ENCODE measurements around the gene AMELY. TPM values are rescaled to one million over a fixed set of nuclear protein-coding genes. Genes with fewer than 3 reads are reported as not detected.

AMELY gene, protein sequence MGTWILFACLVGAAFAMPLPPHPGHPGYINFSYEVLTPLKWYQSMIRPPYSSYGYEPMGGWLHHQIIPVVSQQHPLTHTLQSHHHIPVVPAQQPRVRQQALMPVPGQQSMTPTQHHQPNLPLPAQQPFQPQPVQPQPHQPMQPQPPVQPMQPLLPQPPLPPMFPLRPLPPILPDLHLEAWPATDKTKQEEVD
- total RNA-seq (not detected), polyA plus RNA-seq (not detected)

DNA sequence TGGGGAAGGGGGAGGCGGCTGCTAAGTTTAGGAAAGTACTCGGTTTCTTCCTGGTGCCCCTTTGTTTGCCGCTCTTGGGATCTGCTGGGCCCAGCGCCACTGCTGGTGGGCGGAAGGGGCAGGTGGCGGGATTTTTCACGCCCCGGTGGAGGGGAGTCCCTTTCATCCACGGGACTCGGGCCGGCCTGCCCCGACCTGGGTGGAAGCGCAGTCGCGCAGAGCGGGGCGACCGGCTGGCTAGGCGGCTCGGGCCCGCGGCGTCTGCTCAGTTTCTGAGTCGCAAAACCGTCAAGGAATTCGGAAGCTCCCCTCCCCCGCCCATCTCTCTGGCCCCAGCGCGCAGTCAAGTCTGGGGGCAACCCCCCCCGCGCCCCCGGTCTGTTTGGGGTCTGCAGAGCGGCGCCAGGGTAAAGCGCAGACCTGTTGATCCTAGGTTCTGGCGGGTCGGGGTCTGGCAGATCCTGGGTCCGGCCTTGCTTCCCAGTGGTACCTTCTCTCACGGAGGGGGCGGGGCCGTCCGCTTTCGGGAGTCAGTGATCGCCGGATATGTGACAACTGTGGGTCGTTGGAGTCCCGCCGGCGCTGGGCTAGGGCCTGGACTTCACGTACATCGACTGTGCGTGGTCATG, at the start of gene AMELY:
AMELY (minus strand) TSS at position 500 of the 629 bp plus-strand sequence. CDS start 39,144 bp downstream, outside the sequence.
- ChIA-PET CTCF (no interaction called here), POLR2A (no interaction called here)
- Histone ChIP-seq H3K27me3 (ENCODE audit: insufficient read depth, low read length, poor library complexity, severe bottlenecking) (no peaks in the 10 kb centered on the region), H3K27ac (ENCODE audit: low read depth, low read length) (no peak within 1 kb of the TSS), H3K36me3 (ENCODE audit: insufficient read depth, low read length) (no peaks in the 10 kb centered on the region), H3K9me3 (ENCODE audit: low read length) (no peaks in the 10 kb centered on the region), H3K4me1 (ENCODE audit: insufficient read depth, low read length) (no peaks in the 10 kb centered on the region), H3K4me3 (ENCODE audit: low read length) (no peak within 1 kb of the TSS)
- Mint-ChIP-seq H3K36me3 (no peaks in the 10 kb centered on the region), H3K27ac (no peak within 1 kb of the TSS), H3K27me3 (peaks cover 0 to 36% of the 10 kb centered on the region in 2 donors), H3K9me3 (no peaks in the 10 kb centered on the region), H3K4me3 (peak within 1 kb of the TSS in 1 of 7 donors; percentile 29), H3K4me1 (peaks cover 0 to 12% (median 0%) of the 10 kb centered on the region in 3 donors)
- no peak for DNase-seq

DNA sequence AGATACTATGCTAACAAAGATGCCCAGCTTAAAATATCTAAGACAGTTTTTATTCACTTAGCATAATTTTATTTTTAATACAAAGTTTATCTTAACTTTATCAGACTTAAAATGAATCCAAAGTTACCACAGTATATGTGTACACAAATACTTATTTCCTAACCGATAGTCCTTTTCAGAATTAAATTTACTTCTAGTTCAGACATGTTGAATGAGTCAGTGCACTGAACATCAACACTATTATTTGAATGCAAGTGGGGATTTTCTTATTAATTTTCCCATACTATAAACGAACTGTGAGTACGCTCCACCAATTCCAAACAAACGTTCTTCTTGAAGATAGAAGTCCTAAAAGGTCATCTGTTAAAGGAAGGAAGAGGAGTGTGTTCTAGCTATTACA, 38.4 kb upstream of the AMELY start:
- Mint-ChIP-seq H3K27ac (no peak overlapping the region), H3K4me1 (no peaks in the 10 kb centered on the region), H3K27me3 (peaks cover 0 to 11% of the 10 kb centered on the region in 2 donors), H3K36me3 (no peaks in the 10 kb centered on the region), H3K4me3 (no peak overlapping the region), H3K9me3 (no peaks in the 10 kb centered on the region)
- H3K9me3 ChIP-seq (ENCODE audit: low read length): no peaks in the 10 kb centered on the region
- CTCF ChIA-PET: no interaction called here
- H3K27ac ChIP-seq (ENCODE audit: low read depth, low read length): no peak overlapping the region
- no peaks in the 10 kb centered on the region for H3K36me3 ChIP-seq (ENCODE audit: insufficient read depth, low read length)
- no peak overlapping the region for H3K4me3 ChIP-seq (ENCODE audit: low read length)
- H3K4me1 ChIP-seq (ENCODE audit: insufficient read depth, low read length): no peaks in the 10 kb centered on the region
- no peaks in the 10 kb centered on the region for H3K27me3 ChIP-seq (ENCODE audit: insufficient read depth, low read length, poor library complexity, severe bottlenecking)
- POLR2A ChIA-PET: no interaction called here
- DNase-seq: no peak

DNA sequence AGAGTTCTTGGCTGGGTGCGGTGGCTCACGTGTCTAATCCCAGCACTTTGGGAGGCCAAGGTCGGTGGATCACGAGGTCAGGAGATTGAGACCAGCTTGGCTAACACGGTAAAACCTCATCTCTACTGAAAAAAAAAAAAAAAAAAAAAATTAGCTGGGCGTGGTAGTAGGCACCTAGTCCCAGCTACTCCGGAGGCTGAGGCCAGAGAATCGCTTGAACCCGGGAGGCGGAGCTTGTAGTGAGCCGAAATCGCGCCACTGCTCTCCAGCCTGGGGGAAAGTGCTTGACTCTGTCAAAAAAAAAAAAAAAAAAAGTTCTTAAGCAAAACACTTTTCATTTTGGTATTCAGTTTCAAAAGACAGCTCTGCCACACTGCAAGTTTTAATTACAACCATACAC, 36.8 kb upstream of the AMELY start:
- H3K4me1 ChIP-seq (ENCODE audit: insufficient read depth, low read length): no peaks in the 10 kb centered on the region
- Mint-ChIP-seq H3K27me3 (peaks cover 0 to 7% of the 10 kb centered on the region in 2 donors), H3K4me3 (no peak overlapping the region), H3K27ac (no peak overlapping the region), H3K36me3 (no peaks in the 10 kb centered on the region), H3K9me3 (no peaks in the 10 kb centered on the region), H3K4me1 (no peaks in the 10 kb centered on the region)
- no peak overlapping the region for H3K27ac ChIP-seq (ENCODE audit: low read depth, low read length)
- no peaks in the 10 kb centered on the region for H3K36me3 ChIP-seq (ENCODE audit: insufficient read depth, low read length)
- no peak for DNase-seq
- no peak overlapping the region for H3K4me3 ChIP-seq (ENCODE audit: low read length)
- CTCF ChIA-PET: no interaction called here
- no peaks in the 10 kb centered on the region for H3K27me3 ChIP-seq (ENCODE audit: insufficient read depth, low read length, poor library complexity, severe bottlenecking)
- POLR2A ChIA-PET: no interaction called here
- no peaks in the 10 kb centered on the region for H3K9me3 ChIP-seq (ENCODE audit: low read length)

DNA sequence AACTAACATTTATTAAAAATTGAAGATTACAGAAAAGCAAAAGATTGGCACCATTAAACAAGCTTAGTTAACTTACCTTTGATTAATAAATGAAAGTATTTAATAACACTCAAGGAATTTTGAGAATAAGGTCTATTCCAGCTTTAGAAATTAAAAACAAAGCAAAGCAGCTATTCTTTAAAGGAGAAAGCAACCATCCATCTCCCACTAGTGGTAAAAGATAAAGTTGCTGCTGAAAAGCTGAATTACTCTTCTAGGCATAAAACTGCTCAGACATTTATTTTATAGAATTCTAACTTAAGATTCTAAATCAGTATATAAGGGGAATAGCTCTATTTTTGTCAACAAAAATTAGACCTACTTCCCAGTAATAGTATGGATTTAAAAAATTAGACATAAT, 36.1 kb upstream of the AMELY start:
- Mint-ChIP-seq H3K9me3 (no peaks in the 10 kb centered on the region), H3K27me3 (peaks cover 0 to 7% of the 10 kb centered on the region in 2 donors), H3K4me1 (no peaks in the 10 kb centered on the region), H3K4me3 (no peak overlapping the region), H3K27ac (no peak overlapping the region), H3K36me3 (no peaks in the 10 kb centered on the region)
- ChIA-PET POLR2A (no interaction called here), CTCF (no interaction called here)
- DNase-seq: no peak
- H3K4me1 ChIP-seq (ENCODE audit: insufficient read depth, low read length): no peaks in the 10 kb centered on the region
- H3K27ac ChIP-seq (ENCODE audit: low read depth, low read length): no peak overlapping the region
- no peak overlapping the region for H3K4me3 ChIP-seq (ENCODE audit: low read length)
- no peaks in the 10 kb centered on the region for H3K9me3 ChIP-seq (ENCODE audit: low read length)
- H3K27me3 ChIP-seq (ENCODE audit: insufficient read depth, low read length, poor library complexity, severe bottlenecking): no peaks in the 10 kb centered on the region
- H3K36me3 ChIP-seq (ENCODE audit: insufficient read depth, low read length): no peaks in the 10 kb centered on the region

DNA sequence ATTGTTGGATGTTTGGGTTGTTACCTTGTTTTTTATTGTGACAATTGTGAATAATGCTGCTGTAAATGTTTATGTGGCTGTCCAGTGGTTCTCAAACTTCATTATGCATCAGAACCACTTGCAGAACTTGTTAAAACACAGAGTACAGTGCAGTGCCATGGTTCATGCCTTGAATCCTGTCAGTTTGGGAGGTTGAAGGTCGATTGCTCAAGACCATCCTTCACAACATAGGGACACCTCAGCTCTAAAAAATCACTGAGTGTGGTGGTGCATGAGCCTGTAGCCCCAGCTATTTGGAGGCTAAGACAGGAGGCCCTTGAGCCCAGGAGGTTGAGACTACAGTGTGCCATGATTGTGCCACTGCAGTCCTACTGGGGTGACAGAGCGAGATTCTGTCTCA, 23.9 kb upstream of the AMELY start:
- DNase-seq: no peak
- Mint-ChIP-seq H3K4me1 (no peaks in the 10 kb centered on the region), H3K4me3 (no peak overlapping the region), H3K27ac (no peak overlapping the region), H3K27me3 (peaks cover 0 to 3% of the 10 kb centered on the region in 2 donors), H3K9me3 (no peaks in the 10 kb centered on the region), H3K36me3 (no peaks in the 10 kb centered on the region)
- Histone ChIP-seq H3K4me1 (ENCODE audit: insufficient read depth, low read length) (no peaks in the 10 kb centered on the region), H3K36me3 (ENCODE audit: insufficient read depth, low read length) (no peaks in the 10 kb centered on the region), H3K27me3 (ENCODE audit: insufficient read depth, low read length, poor library complexity, severe bottlenecking) (no peaks in the 10 kb centered on the region), H3K9me3 (ENCODE audit: low read length) (no peaks in the 10 kb centered on the region), H3K4me3 (ENCODE audit: low read length) (no peak overlapping the region), H3K27ac (ENCODE audit: low read depth, low read length) (no peak overlapping the region)
- ChIA-PET CTCF (no interaction called here), POLR2A (no interaction called here)

DNA sequence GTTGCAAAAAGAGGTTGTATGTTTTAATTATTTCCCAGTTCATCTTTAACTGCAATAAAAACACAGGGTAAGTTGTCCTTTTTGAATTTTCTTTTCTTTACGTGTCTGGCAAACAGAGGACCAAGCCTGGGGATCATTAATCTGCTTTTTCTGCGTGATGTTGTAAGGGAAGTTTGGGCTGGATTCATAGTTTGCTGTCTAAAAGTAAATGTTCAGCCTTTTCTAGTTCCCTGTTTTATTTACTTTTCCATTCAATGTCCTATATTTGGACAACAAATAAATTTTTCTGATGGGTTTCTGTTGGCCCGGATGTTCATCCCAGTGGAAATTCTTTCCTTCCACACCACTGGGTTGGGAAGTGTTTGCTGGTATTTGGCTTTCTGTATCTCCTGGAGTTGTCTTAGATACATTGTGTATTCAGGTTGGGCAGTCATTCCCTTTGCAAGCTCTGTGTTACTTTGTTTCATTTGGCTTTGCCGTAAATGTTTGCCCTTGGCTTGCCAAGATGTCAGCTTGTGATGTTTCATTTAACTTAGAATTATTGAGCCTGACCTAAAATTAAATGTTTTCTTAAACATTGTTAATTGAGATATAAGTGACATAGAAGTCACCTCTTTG, 20.3 kb upstream of the AMELY start:
- no peaks in the 10 kb centered on the region for H3K36me3 Mint-ChIP-seq

DNA sequence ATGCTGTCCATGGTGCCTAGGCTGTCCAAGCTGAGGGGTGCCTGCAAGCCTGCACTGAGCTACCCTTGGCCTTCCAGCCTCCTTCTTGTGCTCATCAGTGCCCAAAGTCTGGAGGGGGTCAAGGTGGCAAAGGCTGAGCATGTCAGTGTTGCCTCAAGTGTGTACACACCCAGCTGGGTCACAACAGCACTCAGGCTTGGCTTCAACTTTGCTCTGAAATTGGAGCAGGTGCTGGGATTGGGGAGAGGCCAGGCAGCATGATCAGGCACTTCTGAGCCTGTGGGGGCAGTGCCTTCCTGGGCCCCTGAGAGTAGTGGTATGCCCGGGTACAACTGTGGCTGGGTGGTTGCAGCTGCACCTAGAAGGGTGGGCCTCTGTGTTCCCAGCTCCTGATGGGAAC, 17.7 kb upstream of the AMELY start:
- DNase-seq: no peak
- Histone ChIP-seq H3K36me3 (ENCODE audit: insufficient read depth, low read length) (no peaks in the 10 kb centered on the region), H3K9me3 (ENCODE audit: low read length) (no peaks in the 10 kb centered on the region), H3K4me3 (ENCODE audit: low read length) (no peak overlapping the region), H3K4me1 (ENCODE audit: insufficient read depth, low read length) (no peaks in the 10 kb centered on the region), H3K27ac (ENCODE audit: low read depth, low read length) (no peak overlapping the region), H3K27me3 (ENCODE audit: insufficient read depth, low read length, poor library complexity, severe bottlenecking) (no peaks in the 10 kb centered on the region)
- Mint-ChIP-seq H3K27ac (no peak overlapping the region), H3K9me3 (no peaks in the 10 kb centered on the region), H3K36me3 (no peaks in the 10 kb centered on the region), H3K4me3 (no peak overlapping the region), H3K4me1 (no peaks in the 10 kb centered on the region), H3K27me3 (no peaks in the 10 kb centered on the region)
- ChIA-PET CTCF (no interaction called here), POLR2A (no interaction called here)

More for the DNA sequence above, 20.3 kb upstream of the AMELY start:
- H3K27me3 Mint-ChIP-seq: peaks cover 0 to 3% of the 10 kb centered on the region in 2 donors
- ChIA-PET CTCF (no interaction called here), POLR2A (no interaction called here)
- no peak for DNase-seq
- no peaks in the 10 kb centered on the region for H3K4me1 Mint-ChIP-seq
- no peak overlapping the region for H3K4me3 Mint-ChIP-seq
- Histone ChIP-seq H3K27me3 (ENCODE audit: insufficient read depth, low read length, poor library complexity, severe bottlenecking) (no peaks in the 10 kb centered on the region), H3K27ac (ENCODE audit: low read depth, low read length) (no peak overlapping the region), H3K36me3 (ENCODE audit: insufficient read depth, low read length) (no peaks in the 10 kb centered on the region), H3K4me3 (ENCODE audit: low read length) (no peak overlapping the region), H3K4me1 (ENCODE audit: insufficient read depth, low read length) (no peaks in the 10 kb centered on the region), H3K9me3 (ENCODE audit: low read length) (no peaks in the 10 kb centered on the region)
- no peaks in the 10 kb centered on the region for H3K9me3 Mint-ChIP-seq
- no peak overlapping the region for H3K27ac Mint-ChIP-seq

DNA sequence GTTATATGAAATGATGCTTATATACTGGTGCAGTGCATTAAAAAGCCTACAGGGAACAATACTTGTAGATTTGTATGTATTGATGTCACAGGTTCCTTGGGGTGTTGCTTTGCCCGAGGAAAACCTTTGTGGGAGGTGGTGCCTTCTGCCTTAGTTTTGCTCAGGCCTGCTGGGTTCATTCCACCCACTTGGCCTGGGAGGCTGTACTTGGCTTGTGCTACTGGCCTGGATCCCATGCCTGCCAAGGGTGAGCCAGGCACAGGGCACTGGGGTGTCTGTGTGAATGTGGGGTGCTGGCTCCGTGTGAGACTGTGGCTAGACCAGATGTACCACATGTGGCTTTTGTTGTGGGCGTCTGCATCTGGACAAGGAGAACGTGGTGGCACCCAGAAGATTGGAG, 16.7 kb upstream of the AMELY start:
- H3K4me3 ChIP-seq (ENCODE audit: low read length): no peak overlapping the region
- Mint-ChIP-seq H3K27me3 (no peaks in the 10 kb centered on the region), H3K36me3 (no peaks in the 10 kb centered on the region), H3K9me3 (no peaks in the 10 kb centered on the region), H3K4me3 (no peak overlapping the region), H3K27ac (no peak overlapping the region), H3K4me1 (no peaks in the 10 kb centered on the region)
- H3K36me3 ChIP-seq (ENCODE audit: insufficient read depth, low read length): no peaks in the 10 kb centered on the region
- no peaks in the 10 kb centered on the region for H3K9me3 ChIP-seq (ENCODE audit: low read length)
- DNase-seq: no peak
- no peaks in the 10 kb centered on the region for H3K27me3 ChIP-seq (ENCODE audit: insufficient read depth, low read length, poor library complexity, severe bottlenecking)
- H3K27ac ChIP-seq (ENCODE audit: low read depth, low read length): no peak overlapping the region
- POLR2A ChIA-PET: no interaction called here
- CTCF ChIA-PET: no interaction called here
- no peaks in the 10 kb centered on the region for H3K4me1 ChIP-seq (ENCODE audit: insufficient read depth, low read length)

All from CD8-positive, alpha-beta memory T cell (primary cell).